SU-DHL-6 (cell line): ENCODE data around the gene MNAT1.
"Not testable (repeated sequence)": the region's sequence is repeated elsewhere in the genome, so short reads cannot be mapped to it uniquely, and the experiment has no call there.

Experiments
- H2AFZ ChIP-seq: fragments of 200-600 bp; sonication (generic); 2 replicates; pipeline ENCODE4 v1.6.1; 2014; ENCODE audit warnings: low read depth, mild to moderate bottlenecking, moderate library complexity, mixed read lengths, antibody characterized with exemption, low read length; ENCODE audit not compliant: severe bottlenecking
- H3F3A ChIP-seq: fragments of 200-600 bp; shearing (Covaris generic); 2 replicates; pipeline ENCODE4 v1.6.0; 2016; ENCODE audit warnings: antibody characterized with exemption, mild to moderate bottlenecking; ENCODE audit not compliant: insufficient read depth
- H3K27ac ChIP-seq: fragments of 200-600 bp; sonication (generic); 2 replicates; pipeline ENCODE4 v1.5.1; 2016; ENCODE audit warnings: low read depth, mild to moderate bottlenecking, low read length, moderate library complexity, mixed read lengths
- H3K27me3 ChIP-seq: fragments of 200-600 bp; sonication (generic), shearing (Covaris generic); 2 replicates; pipeline ENCODE4 v1.6.0; 2014; ENCODE audit warnings: mild to moderate bottlenecking, low read length
- H3K36me3 ChIP-seq: fragments of 200-600 bp; sonication (generic); 2 replicates; pipeline ENCODE4 v1.6.1; 2014; ENCODE audit warnings: mild to moderate bottlenecking, low read length, mixed read lengths
- H3K4me2 ChIP-seq: fragments of 300-600, 200-600 bp; shearing (Covaris generic), sonication (generic); 2 replicates; pipeline ENCODE4 v1.6.0; 2014; ENCODE audit warnings: low read length, low read depth, mild to moderate bottlenecking; ENCODE audit not compliant: poor library complexity, severe bottlenecking
- H3K4me3 ChIP-seq: fragments of 200-600 bp; sonication (generic); 2 replicates; pipeline ENCODE4 v1.5.1; 2014; ENCODE audit warnings: antibody characterized with exemption, low read length, mild to moderate bottlenecking, mixed read lengths; ENCODE audit not compliant: insufficient read depth, poor library complexity, severe bottlenecking
- H3K79me2 ChIP-seq: fragments of 200-600 bp; sonication (generic); 2 replicates; pipeline ENCODE4 v1.6.1; 2014; ENCODE audit warnings: mild to moderate bottlenecking, low read length, moderate library complexity; ENCODE audit not compliant: insufficient read depth
- H3K9ac ChIP-seq: fragments of 200-600 bp; sonication (generic); 2 replicates; pipeline ENCODE4 v1.7.0; 2014; ENCODE audit warnings: mild to moderate bottlenecking, low read length
- H3K9me2 ChIP-seq: fragments of 200-600 bp; sonication (generic); replicated peaks from 2 replicates; pipeline ENCODE4 v1.6.1; 2014; ENCODE audit warnings: low read length; ENCODE audit not compliant: insufficient read depth
- H3K9me3 ChIP-seq: fragments of 200-600 bp; sonication (generic); 2 replicates; pipeline ENCODE4 v1.6.1; 2014; ENCODE audit warnings: low read length, mixed read lengths; ENCODE audit not compliant: insufficient read depth
- H4K20me1 ChIP-seq: fragments of 200-600 bp; sonication (generic); 2 replicates; pipeline ENCODE4 v1.6.1; 2014; ENCODE audit warnings: low read depth, mild to moderate bottlenecking, antibody characterized with exemption, low read length, moderate library complexity, mixed read lengths
- CTCF ChIP-seq: fragments of 200-600 bp; sonication (generic); IDR thresholded peaks from one replicate; pipeline ENCODE4 v1.5.1; 2017; ENCODE audit warnings: antibody characterized with exemption, mild to moderate bottlenecking, low read length, moderate library complexity; ENCODE audit not compliant: insufficient read depth, poor library complexity, severe bottlenecking
- EZH2phosphoT487 ChIP-seq: fragments of 200-600 bp; sonication (generic), shearing (Covaris generic); conservative IDR thresholded peaks from 2 replicates; pipeline ENCODE4 v1.6.1; 2018; ENCODE audit warnings: mild to moderate bottlenecking, antibody characterized with exemption, low read length, moderate library complexity, mixed read lengths

Gene MNAT1

DNA sequence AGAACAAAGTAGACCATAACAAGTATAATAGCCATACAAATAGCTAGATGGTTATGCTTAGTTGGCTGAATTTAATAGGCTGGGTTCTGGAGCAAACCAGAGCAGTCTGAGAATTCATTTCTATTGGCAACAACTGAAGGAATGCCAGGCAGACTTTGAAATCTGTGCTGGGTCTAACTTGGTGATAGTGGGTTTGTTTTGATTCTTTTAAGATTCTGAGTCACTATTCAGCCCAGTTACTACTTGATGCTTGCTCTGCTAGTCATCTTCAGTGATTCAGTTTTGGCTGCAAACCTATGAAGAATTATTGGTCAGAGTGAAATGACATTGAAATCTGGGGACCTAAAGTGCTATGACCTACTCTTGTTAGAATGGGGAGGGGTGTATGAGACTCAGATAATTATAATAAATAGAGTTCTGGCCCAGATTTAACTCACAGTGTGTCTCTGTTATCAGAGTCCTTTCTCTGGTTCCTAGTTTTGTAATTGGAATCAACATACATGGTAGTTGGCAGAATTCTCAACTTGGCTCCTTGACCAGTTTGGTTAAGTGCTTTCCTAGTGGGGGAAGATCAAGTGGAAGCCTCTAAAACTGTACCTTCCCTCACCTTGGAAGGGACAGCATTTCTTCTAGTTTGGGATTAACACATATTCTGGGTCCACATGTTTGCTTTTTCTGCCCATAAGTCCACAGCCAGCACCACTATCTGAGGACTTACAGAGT, 43.5 kb downstream of the MNAT1 start:
- H3K9me3 ChIP-seq, result no peaks in the 10 kb centered on the region
- no peak overlapping the region for H3K27ac ChIP-seq
- no peak overlapping the region for H3K4me2 ChIP-seq
- H3K4me3 ChIP-seq, result no peak overlapping the region
- H3K9me2 ChIP-seq, result no peaks in the 10 kb centered on the region
- H3K79me2 ChIP-seq, result peaks cover 7% of the 10 kb centered on the region; the same call in 1 of the 2 replicates
- H3K27me3 ChIP-seq, result no peaks in the 10 kb centered on the region
- H3K9ac ChIP-seq, result no peak overlapping the region
- peaks cover 9% of the 10 kb centered on the region; the same call in 1 of the 2 replicates for H4K20me1 ChIP-seq
- no peak overlapping the region for H2AFZ ChIP-seq
- no peaks in the 10 kb centered on the region for H3K36me3 ChIP-seq
- H3F3A ChIP-seq, result no peaks in the 10 kb centered on the region; the same call in 1 of the 2 replicates
- no peak for TF ChIP-seq EZH2phosphoT487
- TF ChIP-seq CTCF, result no peak

DNA sequence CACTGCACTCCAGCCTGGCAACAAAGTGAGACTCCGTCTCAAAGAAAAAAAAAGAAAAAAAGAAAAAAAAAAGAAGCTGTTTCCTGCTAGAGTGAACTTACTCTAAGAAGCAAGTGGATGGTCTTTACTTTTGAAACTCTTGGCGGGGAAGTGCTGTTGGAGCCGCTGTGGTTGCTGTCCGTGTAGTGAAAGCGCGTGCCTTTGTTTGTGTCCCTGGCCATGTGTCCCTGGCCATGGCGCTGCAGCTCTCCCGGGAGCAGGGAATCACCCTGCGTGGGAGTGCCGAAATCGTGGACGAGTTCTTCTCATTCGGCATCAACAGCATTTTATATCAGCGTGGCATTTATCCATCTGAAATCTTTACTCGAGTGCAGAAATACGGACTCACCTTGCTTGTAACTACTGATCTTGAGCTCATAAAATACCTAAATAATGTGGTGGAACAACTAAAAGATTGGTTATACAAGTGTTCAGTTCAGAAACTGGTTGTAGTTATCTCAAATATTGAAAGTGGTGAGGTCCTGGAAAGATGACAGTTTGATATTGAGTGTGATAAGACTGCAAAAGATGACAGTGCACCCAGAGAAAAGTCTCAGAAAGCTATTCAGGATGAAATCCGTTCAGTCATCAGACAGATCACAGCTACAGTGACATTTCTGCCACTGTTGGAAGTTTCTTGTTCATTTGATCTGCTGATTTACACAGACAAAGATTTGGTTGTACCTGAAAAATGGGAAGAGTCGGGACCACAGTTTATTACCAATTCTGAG, 45.4 kb downstream of the MNAT1 start:
- H3K9me3 ChIP-seq, H3K9me2 ChIP-seq, H3K27me3 ChIP-seq, H4K20me1 ChIP-seq, H3K4me2 ChIP-seq, H3K27ac ChIP-seq, H3F3A ChIP-seq, H3K4me3 ChIP-seq, H2AFZ ChIP-seq, H3K9ac ChIP-seq, H3K36me3 ChIP-seq, H3K79me2 ChIP-seq: not testable (repeated sequence)

- not testable (repeated sequence) for H2AFZ ChIP-seq, H3K4me2 ChIP-seq, H3K27me3 ChIP-seq, H3K79me2 ChIP-seq, H3K9ac ChIP-seq, H3F3A ChIP-seq, H3K9me2 ChIP-seq, H4K20me1 ChIP-seq, H3K36me3 ChIP-seq, H3K27ac ChIP-seq, H3K4me3 ChIP-seq, H3K9me3 ChIP-seq
Observed at GRCh38 chr14:60780558-60780957, 46.0 kb downstream of the MNAT1 start.

- no peaks in the 10 kb centered on the region for H3K79me2 ChIP-seq
- TF ChIP-seq EZH2phosphoT487 (no peak), CTCF (no peak)
- H3K27me3 ChIP-seq, result no peaks in the 10 kb centered on the region
- H3K36me3 ChIP-seq, result no peaks in the 10 kb centered on the region
- no peak overlapping the region for H3K4me3 ChIP-seq
- H3K9me3 ChIP-seq, result no peaks in the 10 kb centered on the region
- H3K4me2 ChIP-seq, result no peak overlapping the region
- no peak overlapping the region for H2AFZ ChIP-seq
- H3F3A ChIP-seq, result no peaks in the 10 kb centered on the region
- no peaks in the 10 kb centered on the region for H3K9me2 ChIP-seq
- no peak overlapping the region for H3K9ac ChIP-seq
- no peaks in the 10 kb centered on the region for H4K20me1 ChIP-seq
- no peak overlapping the region for H3K27ac ChIP-seq
Observed at GRCh38 chr14:60786905-60787304, 52.3 kb downstream of the MNAT1 start.
